ENCODE data around the gene PREB. TPM values are rescaled to one million over a fixed set of nuclear protein-coding genes. Genes with fewer than 3 reads are reported as not detected.

Gene PREB
- total RNA-seq, 1 experiment from 2014 or later: 65.7 TPM

- no peak overlapping the region for H2AFZ ChIP-seq (ENCODE audit: low read length)
- no peaks in the 10 kb centered on the region for H3K9me2 ChIP-seq (replicated peaks; ENCODE audit: insufficient read depth, low read length)
- H3K4me1 ChIP-seq (ENCODE audit: low read length): peaks cover 22% of the 10 kb centered on the region
- H3K9ac ChIP-seq (ENCODE audit: low read length): no peak overlapping the region
- no peaks in the 10 kb centered on the region for H3K27me3 ChIP-seq (ENCODE audit: low read length)
- no peak overlapping the region for H3K4me3 ChIP-seq (ENCODE audit: low read length)
- peaks cover 16% of the 10 kb centered on the region for H3K79me2 ChIP-seq (ENCODE audit: low read length)
- H3K9me3 ChIP-seq (ENCODE audit: low read length): no peaks in the 10 kb centered on the region
- H3K27ac ChIP-seq (ENCODE audit: low read length): no peak overlapping the region
- H4K20me1 ChIP-seq (ENCODE audit: insufficient read depth, low read depth, low read length): peaks cover 10% of the 10 kb centered on the region
- H3K36me3 ChIP-seq (ENCODE audit: insufficient read depth, low read length): peaks cover 6% of the 10 kb centered on the region; the same call in 1 of the 2 replicates
- no peak overlapping the region for H3K4me2 ChIP-seq (ENCODE audit: low read depth, low read length, poor library complexity, severe bottlenecking)
- DNase-seq: no peak
Observed at GRCh38 chr2:27137322-27137935, 3.0 kb upstream of the PREB start.

DNA sequence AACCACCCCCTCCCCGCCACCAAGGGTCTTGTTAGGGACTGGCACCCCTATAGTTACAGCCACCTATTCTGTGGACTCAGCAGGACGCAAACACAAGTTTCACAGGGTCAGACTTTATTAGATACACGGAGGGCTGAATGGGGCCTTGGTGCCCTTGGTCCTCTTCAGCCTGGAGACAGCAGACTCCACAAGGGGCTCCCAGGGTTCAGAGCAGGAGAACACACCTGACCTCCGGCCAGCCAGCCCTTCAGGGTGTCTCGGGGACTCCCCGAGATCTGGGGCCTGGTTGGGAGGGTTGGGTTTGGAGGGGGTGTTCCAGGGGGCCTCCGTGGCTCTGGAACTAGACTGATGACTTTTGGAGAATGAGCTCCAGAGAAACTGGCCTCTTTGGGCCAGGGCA is 2.3 kb upstream of the PREB start:
- no peaks in the 10 kb centered on the region for H3K27me3 ChIP-seq (ENCODE audit: low read length)
- H3K9ac ChIP-seq (ENCODE audit: low read length): no peak overlapping the region
- H3K27ac ChIP-seq (ENCODE audit: low read length): no peak overlapping the region
- peaks cover 12% of the 10 kb centered on the region; the same call in 1 of the 2 replicates for H3K36me3 ChIP-seq (ENCODE audit: insufficient read depth, low read length)
- peaks cover 18% of the 10 kb centered on the region for H3K4me1 ChIP-seq (ENCODE audit: low read length)
- peaks cover 16% of the 10 kb centered on the region for H3K79me2 ChIP-seq (ENCODE audit: low read length)
- H3K4me3 ChIP-seq (ENCODE audit: low read length): no peak overlapping the region
- no peak for DNase-seq
- H3K9me3 ChIP-seq (ENCODE audit: low read length): no peaks in the 10 kb centered on the region
- no peak overlapping the region for H2AFZ ChIP-seq (ENCODE audit: low read length)
- H3K4me2 ChIP-seq (ENCODE audit: low read depth, low read length, poor library complexity, severe bottlenecking): no peak overlapping the region
- peaks cover 10% of the 10 kb centered on the region for H4K20me1 ChIP-seq (ENCODE audit: insufficient read depth, low read depth, low read length)
- no peaks in the 10 kb centered on the region for H3K9me2 ChIP-seq (replicated peaks; ENCODE audit: insufficient read depth, low read length)

DNA sequence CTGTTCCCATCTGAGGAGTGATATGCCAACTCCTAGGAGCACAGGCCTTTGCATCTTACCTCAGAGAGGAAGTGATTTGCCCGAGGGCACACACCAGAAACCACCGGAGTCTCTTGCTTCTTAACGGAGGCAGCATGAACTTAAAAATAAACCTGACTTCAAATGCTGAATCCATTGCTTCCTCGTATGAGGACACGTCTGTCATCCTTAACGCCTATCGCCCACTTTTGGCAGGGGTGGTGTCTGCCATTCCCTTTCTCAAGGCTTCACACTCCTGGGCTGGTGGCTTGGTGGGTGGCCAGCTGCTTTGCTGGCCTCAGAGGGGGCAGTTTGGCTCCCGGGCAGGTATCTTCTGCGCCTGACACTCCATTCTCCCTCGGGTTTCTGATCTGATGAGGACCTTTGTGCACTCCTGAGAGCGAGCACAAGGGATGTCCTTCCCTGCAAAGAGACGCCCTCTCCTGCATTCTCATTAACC is 1.1 kb upstream of the PREB start:
- DNase-seq: no peak
- Histone ChIP-seq H3K27me3 (ENCODE audit: low read length) (no peaks in the 10 kb centered on the region), H3K9ac (ENCODE audit: low read length) (no peak overlapping the region), H4K20me1 (ENCODE audit: insufficient read depth, low read depth, low read length) (peaks cover 10% of the 10 kb centered on the region), H3K9me2 (replicated peaks; ENCODE audit: insufficient read depth, low read length) (no peaks in the 10 kb centered on the region), H3K27ac (ENCODE audit: low read length) (no peak overlapping the region), H2AFZ (ENCODE audit: low read length) (peak overlapping the region; percentile 63; the same call in 1 of the 2 replicates), H3K4me3 (ENCODE audit: low read length) (no peak overlapping the region), H3K4me1 (ENCODE audit: low read length) (peaks cover 18% of the 10 kb centered on the region), H3K79me2 (ENCODE audit: low read length) (peaks cover 16% of the 10 kb centered on the region), H3K9me3 (ENCODE audit: low read length) (no peaks in the 10 kb centered on the region), H3K36me3 (ENCODE audit: insufficient read depth, low read length) (peaks cover 12% of the 10 kb centered on the region; the same call in 1 of the 2 replicates), H3K4me2 (ENCODE audit: low read depth, low read length, poor library complexity, severe bottlenecking) (no peak overlapping the region)

- Histone ChIP-seq H3K4me2 (ENCODE audit: low read depth, low read length, poor library complexity, severe bottlenecking) (peak overlapping the region; percentile 92), H3K4me1 (ENCODE audit: low read length) (peaks cover 18% of the 10 kb centered on the region), H4K20me1 (ENCODE audit: insufficient read depth, low read depth, low read length) (peaks cover 10% of the 10 kb centered on the region), H3K9ac (ENCODE audit: low read length) (peak overlapping the region; percentile 51), H3K79me2 (ENCODE audit: low read length) (peaks cover 16% of the 10 kb centered on the region), H3K4me3 (ENCODE audit: low read length) (peak overlapping the region; percentile 96; the same call in 1 of the 2 replicates), H3K9me3 (ENCODE audit: low read length) (no peaks in the 10 kb centered on the region), H3K9me2 (replicated peaks; ENCODE audit: insufficient read depth, low read length) (no peaks in the 10 kb centered on the region), H2AFZ (ENCODE audit: low read length) (peak overlapping the region; percentile 63; the same call in 1 of the 2 replicates), H3K36me3 (ENCODE audit: insufficient read depth, low read length) (peaks cover 12% of the 10 kb centered on the region; the same call in 1 of the 2 replicates), H3K27ac (ENCODE audit: low read length) (no peak overlapping the region), H3K27me3 (ENCODE audit: low read length) (no peaks in the 10 kb centered on the region)
- no peak for DNase-seq
Observed at GRCh38 chr2:27134781-27135477, 493 bp upstream of the PREB start.

DNA sequence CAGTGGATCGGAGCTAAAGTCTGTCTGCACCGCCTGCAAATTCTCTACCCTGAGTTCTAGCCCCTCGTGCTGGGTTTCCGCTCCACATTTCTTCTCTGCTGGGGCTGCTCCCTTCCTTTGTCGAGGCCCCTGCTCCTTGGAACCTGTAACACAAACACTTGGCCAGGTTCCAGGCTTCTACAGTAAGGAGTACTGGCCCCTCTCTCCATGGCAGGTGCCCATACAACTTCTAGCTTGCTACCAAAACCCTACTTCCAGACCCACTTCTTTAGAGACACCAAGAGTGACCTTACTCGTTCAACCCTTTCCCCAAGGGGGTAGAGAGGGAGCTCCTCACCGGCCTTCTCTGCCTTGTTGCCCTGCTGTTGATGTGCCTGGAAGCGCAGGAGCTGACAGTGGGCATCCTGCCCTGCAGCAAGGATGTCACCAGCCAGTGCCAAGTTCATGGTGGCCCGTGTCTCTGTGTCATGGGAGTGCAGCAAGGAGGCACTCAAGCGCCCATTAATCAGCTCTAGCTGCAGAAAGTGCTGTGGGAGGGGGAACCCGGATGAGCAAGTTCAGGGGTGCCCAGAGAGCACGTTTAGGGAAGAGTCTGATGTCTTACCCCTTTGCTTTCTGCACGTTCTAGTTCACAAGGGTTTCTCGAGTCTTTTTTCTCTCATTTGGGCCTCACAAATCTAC is 1.1 kb downstream of the PREB start:
- no peak for DNase-seq
- H4K20me1 ChIP-seq (ENCODE audit: insufficient read depth, low read depth, low read length): peaks cover 10% of the 10 kb centered on the region
- peak overlapping the region; percentile 72; the same call in 1 of the 2 replicates for H3K27ac ChIP-seq (ENCODE audit: low read length)
- peak overlapping the region; percentile 92 for H3K4me2 ChIP-seq (ENCODE audit: low read depth, low read length, poor library complexity, severe bottlenecking)
- H3K27me3 ChIP-seq (ENCODE audit: low read length): no peaks in the 10 kb centered on the region
- H3K36me3 ChIP-seq (ENCODE audit: insufficient read depth, low read length): peaks cover 12% of the 10 kb centered on the region; the same call in 1 of the 2 replicates
- H2AFZ ChIP-seq (ENCODE audit: low read length): no peak overlapping the region
- H3K9ac ChIP-seq (ENCODE audit: low read length): peak overlapping the region; percentile 96
- H3K4me1 ChIP-seq (ENCODE audit: low read length): peaks cover 18% of the 10 kb centered on the region
- H3K9me2 ChIP-seq (replicated peaks; ENCODE audit: insufficient read depth, low read length): no peaks in the 10 kb centered on the region
- H3K79me2 ChIP-seq (ENCODE audit: low read length): peaks cover 16% of the 10 kb centered on the region
- no peaks in the 10 kb centered on the region for H3K9me3 ChIP-seq (ENCODE audit: low read length)
- peak overlapping the region; percentile 96 for H3K4me3 ChIP-seq (ENCODE audit: low read length)

DNA sequence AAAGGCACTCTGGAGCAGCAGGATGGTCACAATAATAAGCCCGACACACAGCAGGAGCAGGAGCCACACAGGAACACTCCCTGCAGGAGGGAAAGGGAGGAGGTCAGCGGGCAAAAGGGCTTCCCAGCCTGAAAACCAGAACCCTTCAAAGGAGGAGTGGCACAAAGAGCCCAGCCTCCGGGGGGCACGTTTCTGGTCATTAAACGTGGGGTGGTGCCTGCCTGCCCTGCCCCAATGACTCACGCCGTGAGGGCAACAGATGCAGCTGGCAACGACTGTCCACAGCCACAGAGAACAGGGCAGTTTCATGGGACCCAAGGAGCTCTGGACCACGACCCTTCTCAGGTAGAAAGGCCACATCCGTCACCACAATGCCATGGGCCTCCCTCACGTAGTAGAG is 3.0 kb downstream of the PREB start:
- H3K79me2 ChIP-seq (ENCODE audit: low read length): peaks cover 16% of the 10 kb centered on the region
- peaks cover 10% of the 10 kb centered on the region for H4K20me1 ChIP-seq (ENCODE audit: insufficient read depth, low read depth, low read length)
- H3K27me3 ChIP-seq (ENCODE audit: low read length): no peaks in the 10 kb centered on the region
- no peaks in the 10 kb centered on the region for H3K9me2 ChIP-seq (replicated peaks; ENCODE audit: insufficient read depth, low read length)
- peaks cover 12% of the 10 kb centered on the region; the same call in 1 of the 2 replicates for H3K36me3 ChIP-seq (ENCODE audit: insufficient read depth, low read length)
- peaks cover 18% of the 10 kb centered on the region for H3K4me1 ChIP-seq (ENCODE audit: low read length)
- no peaks in the 10 kb centered on the region for H3K9me3 ChIP-seq (ENCODE audit: low read length)
- no peak overlapping the region for H3K4me3 ChIP-seq (ENCODE audit: low read length)
- H2AFZ ChIP-seq (ENCODE audit: low read length): no peak overlapping the region
- no peak overlapping the region for H3K9ac ChIP-seq (ENCODE audit: low read length)
- no peak overlapping the region for H3K27ac ChIP-seq (ENCODE audit: low read length)
- no peak overlapping the region for H3K4me2 ChIP-seq (ENCODE audit: low read depth, low read length, poor library complexity, severe bottlenecking)
- no peak for DNase-seq

GRCh38 chr2:27130396-27130795 is 4.0 kb downstream of the PREB start:
- peaks cover 10% of the 10 kb centered on the region for H4K20me1 ChIP-seq (ENCODE audit: insufficient read depth, low read depth, low read length)
- no peak overlapping the region for H3K27ac ChIP-seq (ENCODE audit: low read length)
- no peak overlapping the region for H2AFZ ChIP-seq (ENCODE audit: low read length)
- H3K27me3 ChIP-seq (ENCODE audit: low read length): no peaks in the 10 kb centered on the region
- H3K4me2 ChIP-seq (ENCODE audit: low read depth, low read length, poor library complexity, severe bottlenecking): no peak overlapping the region
- no peak for DNase-seq
- H3K9me3 ChIP-seq (ENCODE audit: low read length): no peaks in the 10 kb centered on the region
- peaks cover 16% of the 10 kb centered on the region for H3K4me1 ChIP-seq (ENCODE audit: low read length)
- H3K36me3 ChIP-seq (ENCODE audit: insufficient read depth, low read length): peaks cover 12% of the 10 kb centered on the region; the same call in 1 of the 2 replicates
- H3K9me2 ChIP-seq (replicated peaks; ENCODE audit: insufficient read depth, low read length): no peaks in the 10 kb centered on the region
- no peak overlapping the region for H3K4me3 ChIP-seq (ENCODE audit: low read length)
- H3K9ac ChIP-seq (ENCODE audit: low read length): no peak overlapping the region
- H3K79me2 ChIP-seq (ENCODE audit: low read length): peaks cover 16% of the 10 kb centered on the region
